ENCODE results near the gene PCDHGA6. TPM values are rescaled to one million over a fixed set of nuclear protein-coding genes. Genes with fewer than 3 reads are reported as not detected.
"Not testable (repeated sequence)": the region's sequence is repeated elsewhere in the genome, so short reads cannot be mapped to it uniquely, and the experiment has no call there.

Gene PCDHGA6
- total RNA-seq, 1 experiment from 2014 or later = 0.97 TPM

- no peak for DNase-seq (ENCODE audit: low spot score)
Observed at GRCh38 chr5:141392429-141393198, 18.9 kb downstream of the PCDHGA6 start, which contains the start of gene PCDHGA8. PCDHGA8 (plus strand) TSS chr5:141392633; CDS start chr5:141392814, 181 bp downstream.

- DNase-seq (ENCODE audit: low spot score) = no peak
Observed at GRCh38 chr5:141393267-141393666, 19.6 kb downstream of the PCDHGA6 start.

DNA sequence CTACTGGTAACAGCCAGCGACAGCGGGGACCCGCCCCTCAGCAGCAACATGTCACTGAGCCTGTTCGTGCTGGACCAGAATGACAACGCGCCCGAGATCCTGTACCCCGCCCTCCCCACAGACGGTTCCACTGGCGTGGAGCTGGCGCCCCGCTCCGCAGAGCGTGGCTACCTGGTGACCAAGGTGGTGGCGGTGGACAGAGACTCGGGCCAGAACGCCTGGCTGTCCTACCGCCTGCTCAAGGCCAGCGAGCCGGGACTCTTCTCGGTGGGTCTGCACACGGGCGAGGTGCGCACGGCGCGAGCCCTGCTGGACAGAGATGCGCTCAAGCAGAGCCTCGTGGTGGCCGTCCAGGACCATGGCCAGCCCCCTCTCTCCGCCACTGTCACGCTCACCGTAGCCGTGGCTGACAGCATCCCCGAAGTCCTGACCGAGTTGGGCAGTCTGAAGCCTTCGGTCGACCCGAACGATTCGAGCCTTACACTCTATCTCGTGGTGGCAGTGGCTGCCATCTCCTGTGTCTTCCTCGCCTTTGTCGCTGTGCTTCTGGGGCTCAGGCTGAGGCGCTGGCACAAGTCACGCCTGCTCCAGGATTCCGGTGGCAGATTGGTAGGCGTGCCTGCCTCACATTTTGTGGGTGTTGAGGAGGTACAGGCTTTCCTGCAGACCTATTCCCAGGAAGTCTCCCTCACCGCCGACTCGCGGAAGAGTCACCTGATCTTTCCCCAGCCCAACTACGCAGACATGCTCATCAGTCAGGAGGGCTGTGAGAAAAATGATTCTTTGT, 20.9 kb downstream of the PCDHGA6 start:
- not testable (repeated sequence) for DNase-seq (ENCODE audit: low spot score)

DNA sequence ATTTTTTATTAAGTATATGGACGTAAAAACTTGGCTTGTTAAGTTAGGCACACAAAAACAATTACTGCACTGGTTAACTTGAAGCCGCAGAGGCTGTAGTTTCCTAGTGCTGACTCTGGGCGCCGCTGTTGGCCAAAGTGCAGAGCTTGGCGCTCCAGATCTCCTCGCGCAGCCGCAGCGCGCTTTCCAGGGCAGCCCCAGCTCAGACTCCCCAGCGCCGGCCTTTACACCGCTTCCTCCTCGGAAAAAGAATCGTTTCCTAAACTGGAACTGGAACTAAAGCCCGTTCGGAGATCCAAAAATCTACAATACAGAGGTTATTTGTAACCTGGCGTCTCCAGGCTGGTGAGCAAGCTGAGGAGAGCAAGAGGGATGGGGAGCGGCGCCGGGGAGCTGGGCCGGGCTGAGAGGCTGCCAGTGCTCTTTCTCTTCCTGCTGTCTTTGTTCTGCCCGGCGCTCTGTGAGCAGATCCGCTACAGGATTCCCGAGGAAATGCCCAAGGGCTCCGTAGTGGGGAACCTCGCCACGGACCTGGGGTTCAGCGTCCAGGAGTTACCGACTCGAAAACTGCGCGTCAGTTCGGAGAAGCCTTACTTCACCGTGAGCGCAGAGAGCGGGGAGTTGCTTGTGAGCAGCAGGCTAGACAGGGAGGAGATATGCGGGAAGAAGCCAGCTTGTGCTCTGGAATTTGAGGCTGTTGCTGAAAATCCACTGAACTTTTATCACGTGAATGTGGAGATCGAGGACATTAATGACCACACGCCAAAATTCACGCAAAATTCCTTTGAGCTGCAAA, 24.3 kb downstream of the PCDHGA6 start, which contains the start of gene PCDHGB5:
Gene PCDHGB5 (plus strand): TSS at position 192 of the 796 bp plus-strand sequence. CDS start 181 bp downstream, at position 373.
- DNase-seq (ENCODE audit: low spot score) = not testable (repeated sequence)

DNA sequence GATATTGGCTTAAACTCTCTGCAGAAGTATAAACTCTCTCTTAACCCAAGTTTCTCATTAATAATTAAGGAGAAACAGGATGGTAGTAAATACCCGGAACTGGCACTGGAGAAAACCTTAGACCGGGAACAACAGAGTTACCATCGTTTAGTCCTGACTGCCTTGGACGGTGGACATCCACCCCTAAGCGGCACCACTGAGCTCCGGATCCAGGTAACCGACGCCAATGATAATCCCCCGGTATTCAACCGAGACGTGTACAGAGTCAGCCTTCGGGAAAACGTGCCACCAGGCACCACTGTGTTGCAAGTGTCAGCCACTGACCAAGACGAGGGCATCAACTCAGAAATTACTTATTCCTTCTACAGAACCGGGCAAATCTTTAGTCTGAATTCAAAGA, 24.9 kb downstream of the PCDHGA6 start:
- no peak for DNase-seq (ENCODE audit: low spot score)

DNA sequence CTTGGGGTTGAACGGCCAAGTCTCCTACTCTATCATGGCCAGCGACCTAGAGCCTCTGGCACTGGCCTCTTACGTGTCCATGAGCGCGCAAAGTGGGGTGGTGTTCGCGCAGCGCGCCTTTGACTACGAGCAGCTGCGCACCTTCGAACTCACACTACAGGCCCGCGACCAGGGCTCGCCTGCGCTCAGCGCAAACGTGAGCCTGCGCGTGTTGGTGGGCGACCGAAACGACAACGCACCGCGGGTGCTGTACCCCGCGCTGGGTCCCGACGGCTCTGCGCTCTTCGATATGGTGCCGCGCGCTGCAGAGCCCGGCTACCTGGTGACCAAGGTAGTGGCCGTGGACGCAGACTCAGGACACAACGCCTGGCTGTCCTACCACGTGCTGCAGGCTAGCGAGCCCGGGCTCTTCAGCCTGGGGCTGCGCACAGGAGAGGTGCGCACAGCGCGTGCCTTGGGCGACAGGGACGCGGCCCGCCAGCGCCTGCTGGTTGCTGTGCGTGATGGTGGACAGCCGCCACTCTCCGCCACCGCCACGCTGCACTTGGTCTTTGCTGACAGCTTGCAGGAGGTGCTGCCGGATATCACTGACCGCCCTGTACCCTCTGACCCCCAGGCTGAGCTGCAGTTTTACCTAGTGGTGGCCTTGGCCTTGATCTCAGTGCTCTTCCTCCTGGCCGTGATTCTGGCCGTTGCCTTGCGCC, 26.0 kb downstream of the PCDHGA6 start:
- no peak for DNase-seq (ENCODE audit: low spot score)

DNA sequence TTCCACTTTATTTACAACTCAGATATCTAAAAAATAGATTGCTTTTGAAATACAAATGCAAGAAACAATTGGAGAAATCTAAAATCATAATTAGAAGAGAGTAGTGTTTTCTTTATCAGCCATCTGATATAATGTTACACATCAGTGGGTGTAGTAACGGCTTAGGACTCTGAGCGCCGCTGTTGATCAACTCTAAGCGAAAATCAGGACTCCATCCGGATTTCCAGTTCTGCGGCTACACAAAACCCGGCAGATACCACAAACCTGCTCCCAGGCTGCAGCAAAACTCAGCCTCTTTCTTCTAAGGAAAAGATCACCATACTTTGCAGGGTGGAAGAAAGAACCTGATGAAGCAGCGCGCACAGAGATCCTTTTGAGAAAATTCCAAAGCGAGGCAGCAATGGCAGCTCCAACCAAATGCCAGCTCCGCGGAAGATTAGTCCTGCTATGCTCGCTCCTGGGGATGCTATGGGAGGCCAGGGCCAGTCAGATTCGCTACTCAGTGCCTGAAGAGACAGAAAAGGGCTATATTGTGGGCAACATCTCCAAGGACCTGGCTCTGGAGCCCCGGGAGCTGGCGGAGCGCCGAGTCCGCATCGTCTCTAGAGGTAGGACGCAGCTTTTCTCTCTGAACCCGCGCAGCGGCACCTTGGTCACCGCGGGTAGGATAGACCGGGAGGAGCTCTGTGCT, 29.0 kb downstream of the PCDHGA6 start, which contains the start of gene PCDHGA9:
Gene PCDHGA9 (plus strand): TSS at position 226 of the 691 bp plus-strand sequence. CDS start 175 bp downstream, at position 401.
- DNase-seq (ENCODE audit: low spot score) = no peak

GRCh38 chr5:141403387-141403786, 29.7 kb downstream of the PCDHGA6 start:
- no peak for DNase-seq (ENCODE audit: low spot score)

GRCh38 chr5:141407790-141408505, 34.3 kb downstream of the PCDHGA6 start, which contains the start of gene PCDHGB6:
PCDHGB6 (plus strand) TSS chr5:141408021; CDS start chr5:141408203, 182 bp downstream.
- DNase-seq (ENCODE audit: low spot score) = not testable (repeated sequence)

- no peak for DNase-seq (ENCODE audit: low spot score)
Observed at GRCh38 chr5:141409598-141410306, 36.1 kb downstream of the PCDHGA6 start.

- no peak for DNase-seq (ENCODE audit: low spot score)
Observed at GRCh38 chr5:141411575-141411974, 37.9 kb downstream of the PCDHGA6 start.

- peak; percentile 33 for DNase-seq (ENCODE audit: low spot score)
Observed at GRCh38 chr5:141412854-141413539, 39.3 kb downstream of the PCDHGA6 start, which contains the start of gene PCDHGA10. PCDHGA10 (plus strand) TSS chr5:141412987; CDS start chr5:141413176, 189 bp downstream.

- no peak for DNase-seq (ENCODE audit: low spot score)
Observed at GRCh38 chr5:141413540-141414069, 39.9 kb downstream of the PCDHGA6 start.

GRCh38 chr5:141414548-141415274, 41.0 kb downstream of the PCDHGA6 start:
- DNase-seq (ENCODE audit: low spot score) = not testable (repeated sequence)

DNA sequence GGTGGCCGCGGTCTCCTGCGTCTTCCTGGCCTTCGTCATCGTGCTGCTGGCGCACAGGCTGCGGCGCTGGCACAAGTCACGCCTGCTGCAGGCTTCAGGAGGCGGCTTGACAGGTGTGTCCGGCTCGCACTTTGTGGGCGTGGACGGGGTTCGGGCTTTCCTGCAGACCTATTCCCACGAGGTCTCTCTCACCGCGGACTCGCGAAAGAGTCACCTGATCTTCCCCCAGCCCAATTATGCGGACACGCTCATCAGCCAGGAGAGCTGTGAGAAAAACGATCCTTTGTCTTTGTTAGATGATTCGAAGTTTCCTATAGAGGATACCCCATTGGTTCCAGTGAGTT, 41.6 kb downstream of the PCDHGA6 start:
- DNase-seq (ENCODE audit: low spot score) = not testable (repeated sequence)

DNA sequence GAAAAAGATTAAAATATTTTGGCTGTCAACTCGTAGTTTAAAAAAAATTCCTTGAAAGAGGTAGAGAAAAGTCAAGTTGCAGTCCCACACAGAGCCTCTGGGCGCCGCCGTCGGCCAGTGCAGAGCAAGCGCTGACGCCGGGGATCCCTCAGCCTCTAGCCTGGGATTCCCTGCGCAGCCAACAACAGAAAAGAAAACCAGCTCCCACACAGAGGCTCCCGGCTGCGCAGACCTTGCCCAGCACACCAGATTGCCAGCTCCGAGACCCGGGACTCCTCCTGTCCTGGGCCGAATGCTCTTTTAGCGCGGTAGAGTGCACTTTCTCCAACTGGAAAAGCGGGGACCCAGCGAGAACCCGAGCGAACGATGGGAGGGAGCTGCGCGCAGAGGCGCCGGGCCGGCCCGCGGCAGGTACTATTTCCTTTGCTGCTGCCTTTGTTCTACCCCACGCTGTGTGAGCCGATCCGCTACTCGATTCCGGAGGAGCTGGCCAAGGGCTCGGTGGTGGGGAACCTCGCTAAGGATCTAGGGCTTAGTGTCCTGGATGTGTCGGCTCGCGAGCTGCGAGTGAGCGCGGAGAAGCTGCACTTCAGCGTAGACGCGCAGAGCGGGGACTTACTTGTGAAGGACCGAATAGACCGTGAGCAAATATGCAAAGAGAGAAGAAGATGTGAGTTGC, 43.9 kb downstream of the PCDHGA6 start, which contains the start of gene PCDHGB7:
Gene PCDHGB7 (plus strand): TSS at position 184 of the 679 bp plus-strand sequence. CDS start 183 bp downstream, at position 367.
- not testable (repeated sequence) for DNase-seq (ENCODE audit: low spot score)
